ENCODE results near the gene MANEAL.

Gene MANEAL

DNA sequence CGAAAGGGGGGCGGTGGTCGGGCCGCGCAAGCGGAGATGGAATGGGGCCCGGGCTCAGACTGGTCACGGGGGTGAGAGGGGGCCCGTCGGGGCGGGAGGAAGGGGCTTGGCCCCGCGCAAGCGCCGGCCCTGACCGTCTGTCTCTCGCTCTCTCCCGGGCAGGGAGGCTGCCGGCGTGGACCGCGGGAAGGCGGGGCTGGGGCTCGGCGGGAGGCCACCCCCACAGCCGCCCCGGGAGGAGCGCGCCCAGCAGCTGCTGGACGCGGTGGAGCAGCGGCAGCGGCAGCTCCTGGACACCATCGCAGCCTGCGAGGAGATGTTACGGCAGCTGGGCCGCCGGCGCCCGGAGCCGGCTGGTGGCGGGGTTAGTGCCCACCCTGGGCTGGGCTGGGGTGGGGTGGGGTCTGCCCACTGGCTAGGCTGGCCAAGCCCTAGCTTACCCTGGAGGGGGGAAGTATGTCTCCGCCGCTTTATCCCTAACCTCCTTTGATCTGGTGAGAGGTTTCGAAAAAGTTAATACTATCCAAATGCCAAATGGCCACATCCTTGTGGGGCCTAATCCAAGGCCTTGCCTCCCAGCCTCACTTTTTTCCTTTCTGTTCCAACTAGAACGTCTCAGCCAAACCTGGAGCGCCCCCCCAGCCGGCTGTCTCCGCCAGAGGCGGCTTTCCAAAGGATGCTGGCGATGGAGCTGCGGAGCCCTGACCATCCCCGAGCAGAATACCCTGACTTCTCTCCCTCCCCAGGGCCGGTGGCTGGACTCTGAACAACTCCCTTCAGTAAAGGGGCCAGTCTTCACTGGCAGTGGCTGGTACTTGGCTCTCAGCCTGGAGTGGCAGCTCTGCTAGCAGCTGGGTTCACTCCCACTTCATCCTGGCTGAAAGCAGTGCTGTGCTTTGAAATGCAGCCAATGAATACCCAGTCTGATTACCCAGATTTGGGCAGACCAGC lies 15.0 kb downstream of the MANEAL start (continued):
- TF ChIP-seq ZNF639 (tag by site-specific recombination; IDR thresholded peaks at IDR 0.05) = no peak
- TF ChIP-seq, protein P1, sequence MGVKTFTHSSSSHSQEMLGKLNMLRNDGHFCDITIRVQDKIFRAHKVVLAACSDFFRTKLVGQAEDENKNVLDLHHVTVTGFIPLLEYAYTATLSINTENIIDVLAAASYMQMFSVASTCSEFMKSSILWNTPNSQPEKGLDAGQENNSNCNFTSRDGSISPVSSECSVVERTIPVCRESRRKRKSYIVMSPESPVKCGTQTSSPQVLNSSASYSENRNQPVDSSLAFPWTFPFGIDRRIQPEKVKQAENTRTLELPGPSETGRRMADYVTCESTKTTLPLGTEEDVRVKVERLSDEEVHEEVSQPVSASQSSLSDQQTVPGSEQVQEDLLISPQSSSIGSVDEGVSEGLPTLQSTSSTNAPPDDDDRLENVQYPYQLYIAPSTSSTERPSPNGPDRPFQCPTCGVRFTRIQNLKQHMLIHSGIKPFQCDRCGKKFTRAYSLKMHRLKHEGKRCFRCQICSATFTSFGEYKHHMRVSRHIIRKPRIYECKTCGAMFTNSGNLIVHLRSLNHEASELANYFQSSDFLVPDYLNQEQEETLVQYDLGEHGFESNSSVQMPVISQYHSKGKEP (tag by site-specific recombination; IDR thresholded peaks at IDR 0.05) = no peak
- TF ChIP-seq MZF1 (tag by site-specific recombination; IDR thresholded peaks at IDR 0.05; ENCODE audit: borderline replicate concordance) = no peak
- no peak for TF ChIP-seq ZNF148 (tag by site-specific recombination; IDR thresholded peaks at IDR 0.05; ENCODE audit: borderline replicate concordance)
- TF ChIP-seq ZNF266 (tag by site-specific recombination; IDR thresholded peaks at IDR 0.05; ENCODE audit: low read depth) = no peak
- TF ChIP-seq ZNF518A (tag by site-specific recombination; conservative IDR thresholded peaks at IDR 0.05; ENCODE audit: low read depth) = no peak
- no peak; the same call in 1 of the 2 replicates for TF ChIP-seq OSR2 (tag by site-specific recombination; IDR thresholded peaks at IDR 0.05)
- TF ChIP-seq HOXD13 (CRISPR knock-in tag; IDR thresholded peaks at IDR 0.05; ENCODE audit: borderline replicate concordance) = no peak
- TF ChIP-seq PRDM6 (tag by site-specific recombination; IDR thresholded peaks at IDR 0.05) = no peak
- TF ChIP-seq ZNF140 (tag by site-specific recombination; IDR thresholded peaks at IDR 0.05) = no peak
- no peak for TF ChIP-seq ZNF623 (tag by site-specific recombination; IDR thresholded peaks at IDR 0.05)
- no peak for TF ChIP-seq ZNF555 (tag by site-specific recombination; conservative IDR thresholded peaks at IDR 0.05)
- TF ChIP-seq ZSCAN23 (tag by site-specific recombination; IDR thresholded peaks at IDR 0.05) = no peak
- TF ChIP-seq PBX3 (CRISPR knock-in tag; IDR thresholded peaks at IDR 0.05) = no peak; the same call in 1 of the 2 replicates
- no peak for TF ChIP-seq ZNF146 (tag by site-specific recombination; IDR thresholded peaks at IDR 0.05)
- TF ChIP-seq ZFP41 (tag by site-specific recombination; IDR thresholded peaks at IDR 0.05; ENCODE audit: borderline replicate concordance) = no peak
- no peak for TF ChIP-seq ZNF585B (tag by site-specific recombination; IDR thresholded peaks at IDR 0.05)
- peak; percentile 45 for TF ChIP-seq ZIC2 (tag by site-specific recombination; IDR thresholded peaks at IDR 0.05)
- TF ChIP-seq PRDM1 (tag by site-specific recombination; IDR thresholded peaks at IDR 0.05) = no peak
- no peak for TF ChIP-seq ZFP69B (tag by site-specific recombination; IDR thresholded peaks at IDR 0.05)
